G401 (cell line): ENCODE results near the gene ZNF730. TPM values are rescaled to one million over a fixed set of nuclear protein-coding genes. Genes with fewer than 3 reads are reported as not detected.

Source experiments
- total RNA-seq: library from RNA; depleted of rRNA; stranded (reverse); fragments of >200 nt; shearing (Covaris generic); gene quantifications from 2 replicates; pipeline ENCODE4 v1.2.3, GENCODE V29; 2014; rRNA removed

ZNF730 gene
- total RNA-seq, 1 experiment from 2014 or later = 4.3 TPM

Other genes with a start within 250 kb of the ZNF730 start
- not detected in 2 replicates for gene ZNF728, start 113.8 kb upstream of the ZNF730 start, total RNA-seq
- 8.7 and 19.7 TPM in 2 replicates for gene ZNF724, start 133.4 kb downstream of the ZNF730 start, total RNA-seq